IMR-90 (cell line): Measurements from ENCODE around the gene CEP128.

ENCODE experiments used
- CTCF ChIP-seq: conservative IDR thresholded peaks from 2 replicates; pipeline ENCODE4 v1.5.1; 2012; ENCODE audit warnings: mild to moderate bottlenecking, low read depth, low read length, improper control_type of control experiment
- MAZ ChIP-seq: IDR thresholded peaks from 2 replicates; pipeline ENCODE4 v1.6.1; 2012; ENCODE audit warnings: low read depth, mild to moderate bottlenecking, low read length, improper control_type of control experiment, moderate library complexity, borderline replicate concordance
- POLR2A ChIP-seq: IDR thresholded peaks from 2 replicates; pipeline ENCODE4 v1.6.1; 2012; ENCODE audit warnings: mild to moderate bottlenecking, low read depth, low read length

GRCh38 chr14:80679273-80679672, 262.3 kb downstream of the CEP128 start:
- no peak for TF ChIP-seq CTCF
- no peak for TF ChIP-seq POLR2A
- TF ChIP-seq MAZ: no peak
